SJCRH30 (cell line): ENCODE results near the gene PLCB1. TPM values are rescaled to one million over a fixed set of nuclear protein-coding genes. Genes with fewer than 3 reads are reported as not detected.

Source experiments
- DNase-seq, 2 experiments: peaks; one replicate each; pipeline ENCODE4 v3.0.0-alpha.2; 2015 to 2020
- H3K27ac ChIP-seq: fragments of 250-450 bp; sonication (Bioruptor Pico); 2 replicates; pipeline ENCODE4 v1.5.1; 2020; ENCODE audit warnings: mild to moderate bottlenecking, moderate library complexity
- H3K27me3 ChIP-seq: fragments of 250-450 bp; sonication (Bioruptor Pico); 2 replicates; pipeline ENCODE4 v1.5.1; 2020; ENCODE audit warnings: mild to moderate bottlenecking, moderate library complexity
- H3K36me3 ChIP-seq: fragments of 250-450 bp; sonication (Bioruptor Pico); 2 replicates; pipeline ENCODE4 v1.5.1; 2020; ENCODE audit warnings: mild to moderate bottlenecking, moderate library complexity
- H3K4me1 ChIP-seq: fragments of 250-450 bp; sonication (Bioruptor Pico); 2 replicates; pipeline ENCODE4 v1.5.1; 2020; ENCODE audit warnings: mild to moderate bottlenecking, moderate library complexity
- H3K4me3 ChIP-seq: fragments of 250-450 bp; sonication (Bioruptor Pico); 2 replicates; pipeline ENCODE4 v1.5.1; 2020; ENCODE audit warnings: mild to moderate bottlenecking, moderate library complexity
- H3K9me3 ChIP-seq: fragments of 250-450 bp; sonication (Bioruptor Pico); replicated peaks from 2 replicates; pipeline ENCODE4 v1.5.1; 2020; ENCODE audit warnings: mild to moderate bottlenecking, moderate library complexity
- total RNA-seq: library from RNA; depleted of rRNA; stranded (reverse); fragments of >200 nt; shearing (Covaris generic); gene quantifications from 2 replicates; pipeline ENCODE4 v1.2.3, GENCODE V29; 2014; rRNA removed

Gene PLCB1
- total RNA-seq, 1 experiment from 2014 or later: 13.4 TPM

DNA sequence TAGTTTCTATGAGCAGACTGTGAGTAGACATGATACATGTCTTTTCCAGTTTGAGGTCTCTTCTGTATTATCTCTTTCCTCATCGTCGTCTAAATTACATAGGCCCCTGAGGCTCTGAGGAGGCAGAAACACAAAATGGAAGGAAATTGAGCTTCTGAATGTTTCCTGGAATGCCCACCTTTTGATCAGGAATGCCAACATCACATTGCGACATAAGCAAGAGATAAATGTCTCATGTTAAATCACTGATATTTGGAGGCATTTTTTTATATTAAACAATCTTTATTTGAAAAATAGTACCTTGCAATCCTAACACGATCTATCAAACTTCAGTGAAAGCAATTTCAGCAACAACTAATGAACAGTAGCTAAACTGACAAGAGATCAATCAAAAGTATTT, 802.3 kb downstream of the PLCB1 start:
- Histone ChIP-seq H3K36me3 (no peaks in the 10 kb centered on the region), H3K27me3 (0 out of 2 replicates have a peak, but pooled peaks cover 6% of the 10 kb centered on the region), H3K4me3 (no peak overlapping the region), H3K9me3 (no peaks in the 10 kb centered on the region), H3K27ac (no peak overlapping the region), H3K4me1 (no peaks in the 10 kb centered on the region)
- no peak for DNase-seq

Other genes with a start within 250 kb of the PLCB1 start
- gene HAO1, start 191.8 kb upstream of the PLCB1 start, total RNA-seq: not detected in 2 replicates
- 119 and 125 TPM in 2 replicates for gene TMX4, start 112.5 kb upstream of the PLCB1 start, total RNA-seq